ENCODE data around the gene PCK1. TPM values are rescaled to one million over a fixed set of nuclear protein-coding genes. Genes with fewer than 3 reads are reported as not detected.

PCK1 gene
- total and polyA plus RNA-seq, 2 of the 13 experiments (the other 11 are each of a cell fraction or from before 2014, with no cell fraction given), result 6.5 to 12.6 TPM

- FAIRE-seq, result no peak
- Histone ChIP-seq H2AFZ (ENCODE audit: low read length) (no peak overlapping the region), H3K79me2 (ENCODE audit: insufficient read depth, low read length) (no peaks in the 10 kb centered on the region), H3K9me3 (ENCODE audit: low read length) (0 out of 2 replicates have a peak, but pooled peaks cover under 1% of the 10 kb centered on the region), H3K27ac (ENCODE audit: extremely low read length, insufficient read depth, low read length) (peak overlapping the region; percentile 15), H3K4me2 (ENCODE audit: low read depth, low read length) (peak overlapping the region; percentile 71), H3K36me3 (replicated peaks in 1 of 2; ENCODE audit: control insufficient read depth in 1 of 2, insufficient read depth in 2 of 2, low read length in 2 of 2) (no peaks in the 10 kb centered on the region), H3K4me1 (ENCODE audit: insufficient read depth, low read length) (peaks cover 60% of the 10 kb centered on the region), H3K27me3 (ENCODE audit: control insufficient read depth in 1 of 2, insufficient read depth in 2 of 2, low read length in 2 of 2) (peaks cover 2 to 12% of the 10 kb centered on the region in 2 experiments; a peak in 2 of 5 replicates), H4K20me1 (ENCODE audit: insufficient read depth, low read length) (no peaks in the 10 kb centered on the region), H3K4me3 (replicated peaks in 1 of 3; ENCODE audit: insufficient read depth in 1 of 3, low read depth in 2 of 3, low read length in 3 of 3) (peak overlapping the region in 2 of 3 experiments; percentile 5 to 6; a peak in 2 of 6 replicates), H3K9ac (ENCODE audit: insufficient read depth, low read depth, low read length) (no peak overlapping the region)
- WGBS (ENCODE audit: low lambda C conversion rate), result 2% methylated on average over 6 of the region's 6 CpGs
- no TSS peak for BruUV-seq (replicated peaks)
- intact Hi-C loops (cut with micrococcal nuclease; ENCODE audit: unreplicated experiment) (no loop called here), in situ Hi-C loops (cut with HindIII; ENCODE audit: extremely low pct_ligation_motif_present, low pct_unique_long_range_greater_than_20kb) (no loop called here)
- no peak; the same call in 2 of the 3 replicates for ATAC-seq
- ChIA-PET CTCF (ENCODE audit: low intra/inter-chr PET ratio, low total read pairs) (interaction anchor here (1.4 to 5.7 kb wide), 3 partner anchors 13 to 65 kb away, joined by 4 to 140 read pairs (median 19); no protein-coding TSS in a partner anchor), POLR2A (interaction anchor here (0.7 to 2.1 kb wide), 9 partner anchors 20 to 63 kb away, joined by 3 to 27 read pairs (median 4); partner anchors contain the start of gene PCK1)
- peak; percentile 27 for DNase-seq (ENCODE audit: low spot score)
- TF ChIP-seq LCORL (IDR thresholded peaks at IDR 0.05) (no peak; the same call in 1 of the 2 replicates), LCORL (CRISPR knock-in tag; IDR thresholded peaks at IDR 0.05) (peak; percentile 90), HDAC2 (CRISPR knock-in tag; IDR thresholded peaks at IDR 0.05) (peak; percentile 55; the same call in 1 of the 2 replicates), CEBPG (CRISPR knock-in tag; IDR thresholded peaks at IDR 0.05) (peak; percentile 24; the same call in 1 of the 2 replicates), GMEB1 (CRISPR knock-in tag; IDR thresholded peaks at IDR 0.05; ENCODE audit: borderline replicate concordance) (no peak; the same call in 1 of the 2 replicates), HMG20A (CRISPR knock-in tag; IDR thresholded peaks at IDR 0.05; ENCODE audit: borderline replicate concordance) (peak; percentile 74; the same call in 1 of the 2 replicates), HNF4A (CRISPR knock-in tag; IDR thresholded peaks at IDR 0.05) (peak; percentile 61), KAT8 (CRISPR knock-in tag; IDR thresholded peaks at IDR 0.05) (no peak), GATAD2A (CRISPR knock-in tag; IDR thresholded peaks at IDR 0.05) (peak; percentile 85), ASH2L (IDR thresholded peaks at IDR 0.05; ENCODE audit: insufficient read length, low read depth, low read length) (no peak), WIZ (CRISPR knock-in tag; IDR thresholded peaks at IDR 0.05) (no peak), IRX3 (CRISPR knock-in tag; IDR thresholded peaks at IDR 0.05; ENCODE audit: borderline replicate concordance, low read depth) (0 out of 2 replicates have a peak, but pooled peaks have one; percentile 39), HOMEZ (CRISPR knock-in tag; IDR thresholded peaks at IDR 0.05; ENCODE audit: low read depth) (peak; percentile 16; the same call in 1 of the 2 replicates), AHDC1 (CRISPR knock-in tag; IDR thresholded peaks at IDR 0.05; ENCODE audit: borderline replicate concordance) (peak; percentile 65; the same call in 1 of the 2 replicates), RARA (CRISPR knock-in tag; IDR thresholded peaks at IDR 0.05) (peak; percentile 83), ZNF414 (CRISPR knock-in tag; IDR thresholded peaks at IDR 0.05) (no peak)
These were observed 33.2 kb upstream of the PCK1 start for GRCh38 chr20:57527728-57528127.
